ENCODE measurements around the gene SYT13.

The SYT13 gene

DNA sequence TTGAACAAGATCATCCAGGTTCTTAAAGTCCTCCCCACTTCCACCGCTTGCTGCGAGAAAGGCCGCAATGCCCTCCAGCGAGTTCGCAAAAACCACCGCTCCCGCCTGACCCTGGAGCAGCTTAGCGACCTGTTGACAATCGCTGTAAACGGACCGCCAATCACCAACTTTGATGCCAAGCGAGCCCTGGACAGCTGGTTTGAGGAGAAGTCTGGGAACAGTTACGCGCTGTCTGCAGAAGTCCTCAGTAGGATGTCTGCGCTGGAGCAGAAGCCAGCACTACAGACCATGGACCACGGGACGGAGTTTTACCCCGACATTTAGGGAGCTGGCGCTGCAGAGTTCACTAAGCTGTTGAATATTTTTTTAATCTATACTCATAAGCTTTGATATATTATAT lies 58.3 kb downstream of the SYT13 start:
- Histone ChIP-seq H3K36me3 (replicated peaks) (no peaks in the 10 kb centered on the region), H3K27me3 (replicated peaks) (no peaks in the 10 kb centered on the region), H3K4me3 (ENCODE audit: low read depth, low read length) (no peak overlapping the region), H3K27ac (no peak overlapping the region)
- in situ Hi-C loops (cut with HindIII; ENCODE audit: low pct_ligation_motif_present, low sequenced_read_pairs): no loop called here
- no peak for DNase-seq
- TF ChIP-seq, protein P1, sequence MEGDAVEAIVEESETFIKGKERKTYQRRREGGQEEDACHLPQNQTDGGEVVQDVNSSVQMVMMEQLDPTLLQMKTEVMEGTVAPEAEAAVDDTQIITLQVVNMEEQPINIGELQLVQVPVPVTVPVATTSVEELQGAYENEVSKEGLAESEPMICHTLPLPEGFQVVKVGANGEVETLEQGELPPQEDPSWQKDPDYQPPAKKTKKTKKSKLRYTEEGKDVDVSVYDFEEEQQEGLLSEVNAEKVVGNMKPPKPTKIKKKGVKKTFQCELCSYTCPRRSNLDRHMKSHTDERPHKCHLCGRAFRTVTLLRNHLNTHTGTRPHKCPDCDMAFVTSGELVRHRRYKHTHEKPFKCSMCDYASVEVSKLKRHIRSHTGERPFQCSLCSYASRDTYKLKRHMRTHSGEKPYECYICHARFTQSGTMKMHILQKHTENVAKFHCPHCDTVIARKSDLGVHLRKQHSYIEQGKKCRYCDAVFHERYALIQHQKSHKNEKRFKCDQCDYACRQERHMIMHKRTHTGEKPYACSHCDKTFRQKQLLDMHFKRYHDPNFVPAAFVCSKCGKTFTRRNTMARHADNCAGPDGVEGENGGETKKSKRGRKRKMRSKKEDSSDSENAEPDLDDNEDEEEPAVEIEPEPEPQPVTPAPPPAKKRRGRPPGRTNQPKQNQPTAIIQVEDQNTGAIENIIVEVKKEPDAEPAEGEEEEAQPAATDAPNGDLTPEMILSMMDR (IDR thresholded peaks at IDR 0.05; ENCODE audit: low read depth, low read length, missing control alignments): no peak

DNA sequence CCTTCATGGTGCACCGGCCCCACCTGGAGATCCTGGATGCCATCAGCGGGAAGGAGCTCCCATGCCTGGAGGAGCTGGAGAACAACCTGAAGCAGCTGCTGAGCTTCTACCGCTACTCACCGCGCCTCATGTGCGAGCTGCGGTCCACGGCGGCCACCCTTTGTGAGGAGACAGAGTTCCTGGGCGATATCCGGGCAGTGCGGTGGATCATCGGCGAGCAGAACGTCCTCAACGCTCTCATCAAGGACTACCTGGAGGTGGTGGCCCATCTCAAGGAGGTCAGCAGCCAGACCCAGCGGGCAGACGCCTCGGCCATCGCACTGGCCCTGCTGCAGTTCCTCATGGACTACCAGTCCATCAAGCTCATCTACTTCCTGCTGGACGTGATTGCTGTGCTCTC lies 59.2 kb downstream of the SYT13 start:
- no peak overlapping the region for H3K27ac ChIP-seq
- H3K27me3 ChIP-seq (replicated peaks): no peaks in the 10 kb centered on the region
- DNase-seq: no peak
- H3K36me3 ChIP-seq (replicated peaks): no peaks in the 10 kb centered on the region
- in situ Hi-C loops (cut with HindIII; ENCODE audit: low pct_ligation_motif_present, low sequenced_read_pairs): no loop called here
- no peak overlapping the region for H3K4me3 ChIP-seq (ENCODE audit: low read depth, low read length)
- TF ChIP-seq, protein P1 (IDR thresholded peaks at IDR 0.05; ENCODE audit: low read depth, low read length, missing control alignments): no peak

DNA sequence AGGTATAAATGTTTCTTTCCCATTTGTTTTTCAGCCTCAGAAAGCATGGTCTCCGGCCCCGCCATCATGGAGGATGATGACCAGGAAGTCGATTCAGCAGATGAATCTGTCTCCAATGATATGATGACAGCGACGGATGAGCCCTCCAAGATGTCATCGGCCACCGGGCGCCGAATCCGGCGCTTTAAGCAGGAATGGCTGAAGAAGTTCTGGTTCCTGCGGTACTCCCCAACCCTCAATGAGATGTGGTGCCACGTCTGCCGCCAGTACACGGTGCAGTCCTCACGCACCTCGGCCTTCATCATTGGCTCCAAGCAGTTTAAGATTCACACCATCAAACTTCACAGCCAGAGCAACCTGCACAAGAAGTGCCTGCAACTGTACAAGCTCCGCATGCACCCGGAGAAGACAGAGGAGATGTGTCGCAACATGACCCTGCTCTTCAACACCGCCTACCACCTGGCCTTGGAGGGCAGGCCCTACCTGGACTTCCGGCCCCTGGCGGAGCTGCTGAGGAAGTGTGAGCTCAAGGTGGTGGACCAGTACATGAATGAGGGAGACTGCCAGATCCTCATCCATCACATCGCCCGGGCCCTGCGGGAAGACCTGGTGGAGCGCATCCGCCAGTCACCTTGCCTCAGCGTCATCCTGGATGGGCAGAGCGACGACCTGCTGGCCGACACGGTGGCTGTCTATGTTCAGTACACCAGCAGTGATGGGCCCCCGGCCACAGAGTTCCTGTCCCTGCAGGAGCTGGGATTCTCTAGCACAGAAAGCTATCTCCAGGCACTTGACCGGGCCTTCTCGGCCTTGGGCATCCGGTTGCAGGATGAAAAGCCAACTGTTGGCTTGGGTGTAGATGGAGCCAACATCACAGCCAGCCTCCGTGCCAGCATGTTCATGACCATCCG lies 59.9 kb downstream of the SYT13 start:
- no peak overlapping the region for H3K4me3 ChIP-seq (ENCODE audit: low read depth, low read length)
- in situ Hi-C loops (cut with HindIII; ENCODE audit: low pct_ligation_motif_present, low sequenced_read_pairs): no loop called here
- H3K36me3 ChIP-seq (replicated peaks): no peaks in the 10 kb centered on the region
- H3K27me3 ChIP-seq (replicated peaks): no peaks in the 10 kb centered on the region
- H3K27ac ChIP-seq: no peak overlapping the region
- TF ChIP-seq, protein P1 (IDR thresholded peaks at IDR 0.05; ENCODE audit: low read depth, low read length, missing control alignments): no peak
- DNase-seq: no peak

DNA sequence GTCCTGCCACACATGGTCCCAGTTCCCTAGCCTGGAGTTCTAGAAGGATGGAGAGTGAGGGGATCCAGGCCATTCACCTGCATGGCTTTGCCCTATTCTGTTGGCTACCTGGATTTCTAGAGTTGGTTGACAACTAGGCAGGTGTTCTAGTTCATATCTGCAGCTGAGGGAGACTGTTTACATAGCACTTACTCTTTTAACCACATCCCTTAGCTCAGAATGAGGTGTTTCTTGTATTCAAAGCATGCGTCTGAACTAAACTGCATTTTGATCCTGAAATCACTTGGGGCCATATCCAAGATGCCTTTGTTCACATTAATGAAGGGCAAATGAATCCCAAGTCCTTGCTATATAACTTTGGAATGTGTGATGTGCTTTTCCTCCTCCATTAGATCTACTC lies 60.9 kb downstream of the SYT13 start:
- Histone ChIP-seq H3K27me3 (replicated peaks) (no peaks in the 10 kb centered on the region), H3K36me3 (replicated peaks) (no peaks in the 10 kb centered on the region), H3K27ac (no peak overlapping the region), H3K4me3 (ENCODE audit: low read depth, low read length) (no peak overlapping the region)
- in situ Hi-C loops (cut with HindIII; ENCODE audit: low pct_ligation_motif_present, low sequenced_read_pairs): no loop called here
- TF ChIP-seq, protein P1 (IDR thresholded peaks at IDR 0.05; ENCODE audit: low read depth, low read length, missing control alignments): no peak
- DNase-seq: no peak

DNA sequence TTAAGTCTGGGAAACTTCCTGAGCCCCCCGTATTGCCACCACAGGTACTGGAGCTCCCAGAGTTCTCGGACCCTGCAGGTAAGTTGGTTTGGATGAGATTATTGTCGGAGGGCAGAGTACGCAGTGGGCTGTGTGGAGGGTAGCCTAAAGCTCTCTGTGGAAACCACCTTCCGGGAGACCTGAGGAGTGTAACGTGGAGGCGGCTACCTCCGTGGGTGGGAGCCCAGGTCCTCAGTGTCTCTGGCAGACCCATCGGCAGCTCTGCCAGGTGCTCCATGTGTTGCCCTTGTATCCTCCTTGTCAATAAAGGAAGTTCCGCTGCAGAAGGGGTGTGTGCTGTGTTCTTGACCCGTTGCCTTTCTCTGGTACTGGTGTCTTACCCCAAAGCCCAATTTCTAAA lies 61.4 kb downstream of the SYT13 start:
- no peak overlapping the region for H3K27ac ChIP-seq
- TF ChIP-seq, protein P1 (IDR thresholded peaks at IDR 0.05; ENCODE audit: low read depth, low read length, missing control alignments): no peak
- no peak overlapping the region for H3K4me3 ChIP-seq (ENCODE audit: low read depth, low read length)
- H3K27me3 ChIP-seq (replicated peaks): no peaks in the 10 kb centered on the region
- in situ Hi-C loops (cut with HindIII; ENCODE audit: low pct_ligation_motif_present, low sequenced_read_pairs): no loop called here
- H3K36me3 ChIP-seq (replicated peaks): no peaks in the 10 kb centered on the region
- no peak for DNase-seq

Data from brain microvascular endothelial cell (primary cell).